ENCODE measurements around the gene ZNF593. TPM values are rescaled to one million over a fixed set of nuclear protein-coding genes. Genes with fewer than 3 reads are reported as not detected.
A peak's percentile ranks its signal among the peaks of the same experiment; 100 is the strongest.

Gene ZNF593
- total RNA-seq (10 to 100 TPM; 16.3 to 37.2 (median 32.1) TPM), polyA plus RNA-seq (100 to 1,000 TPM in 1 of 3 donors, 10 to 100 TPM in 2; 38.4 to 114 (median 61.3) TPM)

- Histone ChIP-seq H3K27me3 (no peaks in the 10 kb centered on the region), H3K4me1 (peaks cover 0 to 21% (median 14%) of the 10 kb centered on the region in 4 donors), H3K27ac (peak within 1 kb of the TSS; percentile 78 to 85 (median 82)), H3K4me3 (peak within 1 kb of the TSS; percentile 84 to 93 (median 86)), H3K36me3 (peaks cover 0 to 10% (median 0%) of the 10 kb centered on the region in 4 donors), H3K9me3 (no peaks in the 10 kb centered on the region)
- TF ChIP-seq POLR2A (IDR thresholded peaks at IDR 0.05) (no peak), POLR2AphosphoS5 (IDR thresholded peaks at IDR 0.05) (peak; percentile 64 to 82 (median 72)), CTCF (IDR thresholded peaks at IDR 0.05) (peak; percentile 88 to 91 (median 90))
- peak; percentile 97 for DNase-seq
- intact Hi-C loops (cut with DNase I): loop anchor here (2.0 to 10.0 kb wide), 4 partner anchors 59 to 155 kb away; partner anchors contain the start of gene PDIK1L
- 1% methylated on average over 76 of the region's 76 CpGs for WGBS, 2 donors
Observed at GRCh38 chr1:26169669-26170471, at the start of gene ZNF593. Gene ZNF593, plus strand, starts transcription at chr1:26169908. Its CDS starts 76 bp downstream, at chr1:26169984.

DNA sequence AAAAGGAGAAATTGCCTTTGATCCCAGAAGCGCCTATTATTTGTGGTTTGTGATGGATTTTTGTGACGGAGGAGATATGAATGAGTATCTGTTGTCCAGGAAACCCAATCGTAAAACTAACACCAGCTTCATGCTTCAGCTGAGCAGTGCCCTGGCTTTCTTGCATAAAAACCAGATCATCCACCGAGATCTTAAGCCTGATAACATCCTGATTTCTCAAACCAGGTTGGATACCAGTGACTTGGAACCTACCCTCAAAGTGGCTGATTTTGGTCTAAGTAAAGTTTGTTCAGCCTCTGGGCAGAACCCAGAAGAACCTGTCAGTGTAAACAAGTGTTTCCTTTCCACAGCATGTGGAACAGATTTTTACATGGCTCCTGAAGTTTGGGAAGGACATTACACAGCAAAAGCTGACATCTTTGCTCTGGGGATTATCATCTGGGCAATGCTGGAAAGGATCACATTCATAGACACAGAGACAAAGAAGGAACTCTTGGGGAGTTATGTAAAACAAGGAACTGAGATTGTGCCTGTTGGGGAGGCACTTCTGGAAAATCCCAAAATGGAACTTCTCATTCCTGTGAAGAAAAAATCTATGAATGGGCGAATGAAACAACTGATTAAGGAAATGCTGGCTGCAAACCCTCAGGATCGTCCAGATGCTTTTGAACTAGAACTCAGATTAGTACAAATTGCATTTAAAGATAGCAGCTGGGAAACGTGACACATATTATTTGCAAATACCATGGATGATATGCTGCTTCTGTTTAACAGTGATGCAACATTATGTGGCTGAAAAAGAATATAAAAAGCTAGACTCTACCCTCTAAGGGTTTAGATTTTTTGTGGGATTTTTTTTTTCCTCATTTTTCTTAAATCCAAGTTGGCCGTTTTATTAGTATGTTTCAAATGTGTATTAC is 47.6 kb upstream of the ZNF593 start:
- no peak for DNase-seq
- Histone ChIP-seq H3K4me1 (peaks cover 0 to 35% (median 23%) of the 10 kb centered on the region in 4 donors), H3K27ac (peak overlapping the region in 3 of 4 donors; percentile 68 to 76 (median 71)), H3K4me3 (no peak overlapping the region), H3K36me3 (peaks cover 0 to 25% (median 4%) of the 10 kb centered on the region in 4 donors), H3K9me3 (no peaks in the 10 kb centered on the region), H3K27me3 (no peaks in the 10 kb centered on the region)
- 49 to 64% methylated on average over 8 of the region's 8 CpGs for WGBS, 2 donors
- intact Hi-C loops (cut with DNase I): no loop called here
- TF ChIP-seq CTCF (IDR thresholded peaks at IDR 0.05) (no peak), POLR2AphosphoS5 (IDR thresholded peaks at IDR 0.05) (peak; percentile 36 to 94 (median 88)), EP300 (IDR thresholded peaks at IDR 0.05) (peak in 2 of 4 donors; percentile 42 to 45)

DNA sequence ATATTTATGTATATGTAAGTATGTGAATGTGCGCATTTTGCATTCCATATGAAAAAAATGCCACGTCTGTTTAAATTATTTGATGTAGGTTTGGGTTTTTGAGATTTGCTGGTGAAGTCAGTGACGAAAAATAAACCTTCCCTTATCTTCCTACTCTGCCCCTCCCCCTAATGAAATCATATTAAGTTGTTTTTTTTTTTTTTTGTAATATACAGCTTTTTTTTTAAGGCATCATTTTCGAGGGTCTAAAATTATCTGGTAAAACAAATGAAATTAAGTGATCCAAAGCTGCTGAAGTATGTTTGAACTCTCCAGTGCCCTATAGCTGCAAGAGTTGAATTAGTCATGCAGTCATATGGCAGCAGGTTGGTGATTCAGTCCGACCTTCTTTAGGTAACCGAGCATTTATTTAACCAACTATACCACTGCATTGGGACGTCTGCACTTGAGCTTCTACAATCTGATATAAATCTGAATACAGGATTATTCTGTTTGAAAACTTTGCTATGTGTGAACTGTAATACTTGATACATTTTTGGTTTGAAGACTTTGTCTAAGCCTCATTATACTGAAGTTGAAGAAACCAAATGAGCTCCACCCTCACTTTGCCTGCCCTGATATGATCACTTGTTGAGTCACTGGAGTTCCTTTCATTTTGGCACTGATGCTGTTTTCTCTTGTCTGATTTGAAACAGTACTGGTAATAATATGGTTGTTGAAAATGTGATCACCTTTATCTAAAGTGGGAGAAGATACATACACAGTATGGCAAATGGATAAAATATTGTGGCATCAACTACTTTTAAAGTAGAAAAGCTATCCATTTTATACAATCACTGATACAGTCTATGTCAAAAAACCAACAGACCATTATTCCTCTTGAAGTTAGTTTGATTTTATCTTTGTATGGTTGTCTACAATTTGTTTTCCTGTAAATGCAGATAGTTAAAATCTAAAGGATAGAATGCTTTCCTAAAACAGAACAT is 46.4 kb upstream of the ZNF593 start:
- Histone ChIP-seq H3K4me3 (no peak overlapping the region), H3K27me3 (no peaks in the 10 kb centered on the region), H3K27ac (peak overlapping the region in 3 of 4 donors; percentile 68 to 76 (median 71)), H3K4me1 (peaks cover 0 to 40% (median 28%) of the 10 kb centered on the region in 4 donors), H3K36me3 (peaks cover 0 to 14% (median 4%) of the 10 kb centered on the region in 4 donors), H3K9me3 (no peaks in the 10 kb centered on the region)
- DNase-seq: no peak
- WGBS, 2 donors: 80 to 87% methylated on average over 7 of the region's 7 CpGs
- intact Hi-C loops (cut with DNase I): no loop called here
- TF ChIP-seq CTCF (IDR thresholded peaks at IDR 0.05): no peak
- TF ChIP-seq EP300 (IDR thresholded peaks at IDR 0.05): no peak
- no peak for TF ChIP-seq POLR2AphosphoS5 (IDR thresholded peaks at IDR 0.05)
- no peak for TF ChIP-seq POLR2A (IDR thresholded peaks at IDR 0.05)

All from sigmoid colon (tissue), 7 donors.